ENCODE data around the gene MORF4L1.

MORF4L1 gene

GRCh38 chr15:78938658-78939488 is 66.2 kb downstream of the MORF4L1 start:
- 0 out of 2 replicates have a peak, but pooled peaks cover 4% of the 10 kb centered on the region for H3K79me2 ChIP-seq (ENCODE audit: insufficient read depth, low read length)
- H3K36me3 ChIP-seq (ENCODE audit: insufficient read depth, low read length), result peaks cover 39% of the 10 kb centered on the region
- no peak overlapping the region for H2AFZ ChIP-seq (ENCODE audit: low read length)
- H4K20me1 ChIP-seq (ENCODE audit: insufficient read depth, low read length), result no peaks in the 10 kb centered on the region
- H3K4me3 ChIP-seq (ENCODE audit: low read depth, low read length, poor library complexity, severe bottlenecking), result peak overlapping the region; percentile 36
- peaks cover 47% of the 10 kb centered on the region for H3K4me1 ChIP-seq (ENCODE audit: insufficient read depth, low read length, severe bottlenecking)
- H3K9me3 ChIP-seq (ENCODE audit: low read length), result no peaks in the 10 kb centered on the region
- no peaks in the 10 kb centered on the region for H3K9me2 ChIP-seq (ENCODE audit: low read depth, low read length)
- TF ChIP-seq CTCF (IDR thresholded peaks at IDR 0.05; ENCODE audit: low read length) (no peak), EZH2 (IDR thresholded peaks at IDR 0.05; ENCODE audit: borderline replicate concordance, low read length) (no peak)
- H3K9ac ChIP-seq (ENCODE audit: low read length), result no peak overlapping the region; the same call in 1 of the 2 replicates
- no peaks in the 10 kb centered on the region; the same call in 1 of the 2 replicates for H3F3A ChIP-seq (ENCODE audit: insufficient read depth, low read length)
- peak overlapping the region; percentile 78 for H3K27ac ChIP-seq (ENCODE audit: low read depth, low read length, poor library complexity, severe bottlenecking)
- H3K4me2 ChIP-seq (ENCODE audit: low read length), result peak overlapping the region; percentile 38
- H3K27me3 ChIP-seq (ENCODE audit: insufficient read depth, low read length), result no peaks in the 10 kb centered on the region

- no peak overlapping the region for H2AFZ ChIP-seq (ENCODE audit: low read length)
- peak overlapping the region; percentile 63 for H3K27ac ChIP-seq (ENCODE audit: low read depth, low read length, poor library complexity, severe bottlenecking)
- peaks cover 47% of the 10 kb centered on the region for H3K4me1 ChIP-seq (ENCODE audit: insufficient read depth, low read length, severe bottlenecking)
- H3K27me3 ChIP-seq (ENCODE audit: insufficient read depth, low read length), result no peaks in the 10 kb centered on the region
- no peaks in the 10 kb centered on the region for H3K9me3 ChIP-seq (ENCODE audit: low read length)
- H3K9ac ChIP-seq (ENCODE audit: low read length), result peak overlapping the region; percentile 86; the same call in 1 of the 2 replicates
- no peaks in the 10 kb centered on the region; the same call in 1 of the 2 replicates for H3F3A ChIP-seq (ENCODE audit: insufficient read depth, low read length)
- H3K4me3 ChIP-seq (ENCODE audit: low read depth, low read length, poor library complexity, severe bottlenecking), result peak overlapping the region; percentile 72
- peak overlapping the region; percentile 82 for H3K4me2 ChIP-seq (ENCODE audit: low read length)
- no peak for TF ChIP-seq CTCF (IDR thresholded peaks at IDR 0.05; ENCODE audit: low read length)
- TF ChIP-seq EZH2 (IDR thresholded peaks at IDR 0.05; ENCODE audit: borderline replicate concordance, low read length), result no peak
- H4K20me1 ChIP-seq (ENCODE audit: insufficient read depth, low read length), result no peaks in the 10 kb centered on the region
- H3K9me2 ChIP-seq (ENCODE audit: low read depth, low read length), result no peaks in the 10 kb centered on the region
- H3K36me3 ChIP-seq (ENCODE audit: insufficient read depth, low read length), result peaks cover 13% of the 10 kb centered on the region
- 0 out of 2 replicates have a peak, but pooled peaks cover 4% of the 10 kb centered on the region for H3K79me2 ChIP-seq (ENCODE audit: insufficient read depth, low read length)
These were observed 70.1 kb downstream of the MORF4L1 start for GRCh38 chr15:78942741-78943140.

GRCh38 chr15:78943692-78944091 is 71.0 kb downstream of the MORF4L1 start:
- H3K4me1 ChIP-seq (ENCODE audit: insufficient read depth, low read length, severe bottlenecking), result peaks cover 43% of the 10 kb centered on the region
- no peaks in the 10 kb centered on the region for H4K20me1 ChIP-seq (ENCODE audit: insufficient read depth, low read length)
- H2AFZ ChIP-seq (ENCODE audit: low read length), result no peak overlapping the region
- no peaks in the 10 kb centered on the region for H3K9me2 ChIP-seq (ENCODE audit: low read depth, low read length)
- TF ChIP-seq CTCF (IDR thresholded peaks at IDR 0.05; ENCODE audit: low read length) (no peak), EZH2 (IDR thresholded peaks at IDR 0.05; ENCODE audit: borderline replicate concordance, low read length) (no peak)
- H3K4me2 ChIP-seq (ENCODE audit: low read length), result peak overlapping the region; percentile 82
- peak overlapping the region; percentile 86 for H3K9ac ChIP-seq (ENCODE audit: low read length)
- H3K27me3 ChIP-seq (ENCODE audit: insufficient read depth, low read length), result no peaks in the 10 kb centered on the region
- H3K27ac ChIP-seq (ENCODE audit: low read depth, low read length, poor library complexity, severe bottlenecking), result peak overlapping the region; percentile 54
- H3K79me2 ChIP-seq (ENCODE audit: insufficient read depth, low read length), result 0 out of 2 replicates have a peak, but pooled peaks cover 4% of the 10 kb centered on the region
- no peaks in the 10 kb centered on the region; the same call in 1 of the 2 replicates for H3F3A ChIP-seq (ENCODE audit: insufficient read depth, low read length)
- H3K9me3 ChIP-seq (ENCODE audit: low read length), result no peaks in the 10 kb centered on the region
- peak overlapping the region; percentile 72 for H3K4me3 ChIP-seq (ENCODE audit: low read depth, low read length, poor library complexity, severe bottlenecking)
- H3K36me3 ChIP-seq (ENCODE audit: insufficient read depth, low read length), result peaks cover 8% of the 10 kb centered on the region

Data from OCI-LY1 (cell line).